KBM-7 (cell line): ENCODE results near the gene DLGAP4.

Experiments
- DNase-seq: peaks from one replicate; pipeline ENCODE4 v3.0.0-alpha.2; 2015
- in situ Hi-C: fragments of 300-500 bp; cut with MboI; formaldehyde crosslinking; loops from 2 replicates; pipeline ENCODE4 v1.14.3; 2020; ENCODE audit warnings: low sequenced_read_pairs, low pct_unique_long_range_greater_than_20kb, mixed read lengths

The DLGAP4 gene

GRCh38 chr20:36392989-36393388 lies 86.8 kb downstream of the DLGAP4 start:
- no peak for DNase-seq
- in situ Hi-C loops, result no loop called here

DNA sequence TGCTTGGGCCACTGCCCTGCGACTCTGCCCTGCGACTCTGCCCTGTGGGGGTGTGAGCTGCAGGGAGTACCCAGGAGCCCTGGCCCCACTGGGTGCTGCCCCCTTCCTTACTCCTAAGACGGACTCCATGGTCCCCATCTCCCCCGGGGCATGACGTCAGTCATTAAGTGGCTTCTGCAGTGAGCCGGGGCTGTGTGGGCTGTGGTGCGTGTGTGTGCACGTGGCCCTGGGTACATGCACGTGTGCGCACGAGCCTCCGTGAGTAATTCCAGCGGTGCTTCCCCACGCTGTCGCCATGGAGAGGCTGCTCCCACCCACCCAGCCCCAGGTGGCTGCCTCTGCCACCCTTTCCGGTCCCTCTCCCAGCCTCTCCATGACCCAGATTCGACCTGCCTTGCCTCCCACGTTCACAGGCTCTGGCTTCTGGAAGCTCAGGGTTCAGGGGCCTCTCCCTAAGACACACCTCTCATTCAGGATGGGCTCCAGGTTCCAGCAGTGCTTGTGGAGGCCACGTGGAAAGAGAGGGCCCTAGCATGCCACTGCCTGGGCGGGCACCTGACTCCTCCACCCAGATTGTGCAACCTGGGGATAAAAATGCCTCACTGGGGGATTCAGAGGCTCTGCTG lies 88.3 kb downstream of the DLGAP4 start:
- no peak for DNase-seq
- in situ Hi-C loops, result no loop called here

- in situ Hi-C loops, result no loop called here
Measured at GRCh38 chr20:36396340-36396739, 90.2 kb downstream of the DLGAP4 start.

GRCh38 chr20:36396847-36397630 lies 90.9 kb downstream of the DLGAP4 start:
- in situ Hi-C loops, result no loop called here
- DNase-seq, result no peak

More at GRCh38 chr20:36396340-36396739, 90.2 kb downstream of the DLGAP4 start:
- no peak for DNase-seq

DNA sequence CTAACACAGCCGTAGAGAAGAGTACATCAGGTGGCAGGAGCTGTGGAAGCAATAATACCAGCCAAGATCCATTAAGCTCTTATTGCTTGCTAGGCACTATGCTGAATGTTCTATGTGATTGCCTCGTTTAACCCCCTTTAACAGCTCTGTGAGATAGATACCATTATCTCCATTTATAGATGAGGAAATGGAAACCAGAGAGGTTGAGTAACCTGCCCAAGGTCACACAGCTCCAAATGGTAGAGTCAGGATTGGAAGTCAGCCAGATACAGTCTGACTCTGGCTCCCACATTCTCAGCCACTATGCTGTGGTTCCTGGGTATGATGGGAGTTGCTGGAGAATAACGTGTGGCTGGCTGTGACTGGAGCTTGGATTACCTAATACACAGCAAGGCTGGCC lies 92.4 kb downstream of the DLGAP4 start:
- DNase-seq, result no peak
- in situ Hi-C loops, result no loop called here

DNA sequence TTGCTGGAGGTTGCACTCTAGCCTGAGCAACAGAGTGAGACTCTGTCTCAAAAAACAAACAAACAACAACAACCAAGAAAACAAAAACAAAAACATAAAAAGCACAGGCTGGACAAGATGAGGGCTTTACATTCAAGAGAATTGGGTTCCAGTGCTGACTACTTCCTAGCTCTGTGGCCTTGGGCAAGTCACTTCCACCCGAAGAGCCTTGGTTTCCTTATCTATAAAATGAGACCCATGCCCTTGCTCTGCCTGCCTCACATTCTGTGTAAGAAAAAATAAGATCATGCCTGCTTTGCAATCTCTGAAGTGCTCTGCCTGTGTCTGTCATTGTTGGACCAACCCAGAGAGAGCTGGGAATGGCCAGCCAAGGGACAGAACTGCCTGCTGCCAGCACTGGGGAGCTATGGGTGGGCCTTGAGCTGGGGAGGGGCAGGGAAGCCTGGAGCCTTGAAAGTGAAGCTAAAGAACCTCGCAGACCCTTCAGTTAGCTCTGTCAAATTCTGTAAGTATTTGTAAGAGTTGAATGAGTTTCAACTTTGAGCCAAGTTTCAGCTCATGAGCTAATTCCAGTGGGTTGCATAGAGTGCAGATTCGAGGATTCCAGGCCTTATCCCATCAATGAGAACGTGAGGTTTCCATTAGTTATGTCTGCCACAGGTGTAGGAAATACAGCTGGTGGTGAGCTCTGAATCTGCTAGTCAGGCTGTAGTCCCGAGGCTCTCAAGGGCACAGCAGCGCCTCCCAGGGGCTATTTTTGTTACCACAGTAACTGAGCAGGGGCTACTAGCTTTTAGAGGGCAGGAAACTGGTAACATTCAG lies 93.2 kb downstream of the DLGAP4 start:
- peak; percentile 70 for DNase-seq
- in situ Hi-C loops, result no loop called here

GRCh38 chr20:36399969-36400545 lies 93.9 kb downstream of the DLGAP4 start:
- in situ Hi-C loops, result no loop called here

GRCh38 chr20:36400909-36401735 lies 95.0 kb downstream of the DLGAP4 start:
- in situ Hi-C loops, result no loop called here
- DNase-seq, result no peak

More at GRCh38 chr20:36399969-36400545, 93.9 kb downstream of the DLGAP4 start:
- DNase-seq, result no peak

DNA sequence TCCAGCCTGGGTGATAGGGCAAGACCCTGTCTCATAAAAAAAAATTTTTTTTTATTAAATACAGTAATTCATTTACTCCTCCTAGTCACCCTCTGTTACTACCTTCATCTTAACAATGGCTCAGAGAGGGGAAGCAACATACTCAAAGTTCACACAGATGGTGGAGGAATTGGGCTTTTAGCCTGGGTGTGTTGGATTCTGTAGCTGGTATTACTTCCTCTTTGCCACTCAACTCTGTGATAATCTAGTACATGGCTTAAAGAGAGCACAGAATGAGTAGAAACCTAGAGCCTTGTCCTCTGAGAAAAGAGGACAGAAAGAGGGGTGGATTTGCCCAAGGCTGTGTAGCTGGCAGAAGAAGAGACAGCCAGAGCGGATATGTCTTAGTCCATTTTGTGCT lies 96.6 kb downstream of the DLGAP4 start:
- peak; percentile 15 for DNase-seq
- in situ Hi-C loops, result no loop called here

- in situ Hi-C loops, result no loop called here
- DNase-seq, result no peak
Measured at GRCh38 chr20:36404435-36404978, 98.4 kb downstream of the DLGAP4 start.

DNA sequence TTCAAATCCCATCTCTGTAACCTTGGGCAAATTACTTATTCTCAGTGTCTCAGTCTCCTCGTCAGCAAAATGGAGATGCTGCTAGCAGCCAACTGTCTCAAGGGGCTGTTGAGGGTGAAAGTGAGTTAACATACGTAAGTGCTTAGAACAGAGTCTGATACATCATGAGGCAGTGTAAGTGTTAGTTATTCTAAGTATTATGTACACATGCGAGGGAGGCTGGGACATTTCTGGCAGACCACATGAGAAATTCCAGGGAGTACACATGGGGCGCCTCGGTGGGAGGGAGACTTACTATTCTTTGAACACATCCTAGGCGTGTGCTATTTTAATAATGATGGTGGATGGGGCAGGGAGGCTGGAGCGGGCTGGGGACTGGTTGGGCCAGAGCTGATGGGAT lies 99.1 kb downstream of the DLGAP4 start:
- in situ Hi-C loops, result no loop called here

DNA sequence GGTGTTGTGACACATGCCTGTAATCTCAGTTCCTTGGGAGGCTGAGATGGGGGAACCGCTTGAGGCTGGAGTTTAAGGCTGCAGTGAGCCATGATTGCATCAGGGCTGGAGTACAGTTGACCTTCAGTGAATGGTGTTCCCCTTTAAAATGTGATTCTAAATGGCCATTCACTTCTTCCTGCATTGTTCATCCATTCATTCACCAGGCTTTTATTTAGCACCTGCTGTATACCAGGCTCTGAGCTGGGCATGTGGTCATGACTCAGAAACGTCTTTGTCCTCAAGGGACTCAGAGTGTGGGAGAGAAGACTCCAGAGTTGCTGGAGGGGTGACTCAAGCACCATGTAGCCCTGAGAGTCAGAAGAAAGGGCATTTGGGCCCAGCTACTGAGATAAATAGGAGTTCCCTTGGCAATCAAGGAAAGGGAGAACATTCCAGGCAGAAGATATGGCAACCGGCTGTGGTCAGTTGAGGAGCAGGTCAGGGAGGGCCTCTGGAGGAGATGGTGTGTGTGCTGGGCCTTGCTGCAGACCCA lies 101.1 kb downstream of the DLGAP4 start:
- in situ Hi-C loops, result no loop called here
- no peak for DNase-seq

More for the DNA sequence above, 99.1 kb downstream of the DLGAP4 start:
- DNase-seq, result no peak

DNA sequence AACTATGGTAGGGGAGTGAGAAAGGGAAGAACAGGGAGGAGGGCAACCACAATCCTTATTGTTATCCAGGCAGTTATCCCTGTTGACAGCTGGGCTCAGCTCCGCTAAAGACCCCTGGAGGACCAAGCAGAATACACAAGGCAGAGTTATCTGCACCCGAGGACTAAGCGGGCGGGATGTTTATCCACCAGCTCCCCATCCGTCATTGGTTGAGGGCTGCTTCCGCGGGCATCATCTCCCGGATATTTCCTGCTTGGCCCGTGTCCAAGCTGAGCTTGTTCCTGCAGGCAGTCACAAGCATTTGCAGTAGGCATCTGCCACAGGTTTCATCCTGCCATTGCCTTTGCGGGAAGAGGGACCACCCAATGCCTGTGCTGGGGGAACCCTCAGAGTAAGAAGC lies 102.1 kb downstream of the DLGAP4 start:
- DNase-seq, result no peak
- in situ Hi-C loops, result no loop called here

DNA sequence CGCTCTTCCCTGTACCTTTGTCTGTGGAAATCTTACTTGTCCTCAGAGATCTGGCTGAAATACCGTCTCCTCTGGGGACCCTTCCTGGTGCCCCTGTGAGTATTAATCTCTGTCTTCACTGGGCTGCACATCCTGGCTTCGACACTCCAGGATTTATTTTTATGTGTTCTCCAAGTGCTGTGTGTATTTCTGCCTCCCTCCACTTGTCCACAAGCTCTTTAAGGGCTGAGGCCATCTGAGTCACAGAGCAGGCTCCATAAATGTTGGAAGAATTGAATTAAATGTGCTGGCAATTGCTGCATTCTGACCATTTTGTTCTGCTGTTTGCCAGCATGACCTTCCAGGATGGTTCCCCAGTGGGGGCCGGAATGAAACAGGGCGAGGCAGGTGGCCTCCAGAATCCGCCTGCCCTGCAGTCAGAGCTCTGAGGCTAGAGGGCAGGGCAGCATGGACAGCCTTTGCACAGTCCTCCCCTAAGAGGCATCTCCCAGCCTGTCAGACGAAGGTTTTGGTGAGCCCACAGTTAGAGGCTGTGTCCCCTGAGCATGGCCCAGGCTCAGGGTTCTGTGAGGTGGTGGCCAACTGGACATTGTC lies 105.8 kb downstream of the DLGAP4 start:
- in situ Hi-C loops, result no loop called here
- no peak for DNase-seq

GRCh38 chr20:36415475-36416002 lies 109.4 kb downstream of the DLGAP4 start:
- in situ Hi-C loops, result no loop called here
- no peak for DNase-seq

GRCh38 chr20:36418711-36419110 lies 112.6 kb downstream of the DLGAP4 start:
- no peak for DNase-seq
- in situ Hi-C loops, result no loop called here

DNA sequence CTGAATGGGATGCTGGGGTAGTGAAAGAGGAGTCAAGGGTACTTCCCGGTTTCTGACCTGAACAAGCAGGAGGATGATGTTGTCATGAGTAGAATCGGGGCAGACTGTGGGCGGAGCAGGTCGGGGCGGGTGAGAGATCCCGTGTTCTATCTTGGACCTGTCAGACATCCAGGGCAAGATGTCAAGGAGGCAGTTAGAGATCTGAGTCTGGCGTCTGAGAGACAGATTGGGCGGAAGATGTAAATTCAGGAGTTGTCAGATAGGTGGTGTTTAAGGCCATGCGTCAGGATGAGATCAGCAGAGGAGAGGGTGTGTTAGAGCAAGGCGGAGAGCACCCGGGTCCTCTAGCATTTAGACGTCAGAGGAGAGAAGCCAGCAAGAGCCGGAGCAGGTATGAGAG lies 115.5 kb downstream of the DLGAP4 start:
- no peak for DNase-seq
- in situ Hi-C loops, result no loop called here

- in situ Hi-C loops, result no loop called here
- DNase-seq, result no peak
Measured at GRCh38 chr20:36424314-36424713, 118.2 kb downstream of the DLGAP4 start.
